Measurements from ENCODE around the gene SLC29A4. TPM values are rescaled to one million over a fixed set of nuclear protein-coding genes. Genes with fewer than 3 reads are reported as not detected.
"Not testable (repeated sequence)": the region's sequence is repeated elsewhere in the genome, so short reads cannot be mapped to it uniquely, and the experiment has no call there.

SLC29A4 gene
- total and polyA plus RNA-seq, 2 of the 4 experiments (the other 2 are of a cell fraction): 2.3 to 7.6 TPM

GRCh38 chr7:5273831-5274405 lies 8.8 kb upstream of the SLC29A4 start:
- H3K36me3 ChIP-seq (ENCODE audit: control insufficient read depth, insufficient read depth, low read length); H2BK15ac ChIP-seq (ENCODE audit: low read depth, low read length); POLR2A ChIA-PET (ENCODE audit: unreplicated experiment); H2AFZ ChIP-seq (replicated peaks; ENCODE audit: low read length, poor library complexity); H3K4me1 ChIP-seq (ENCODE audit: control insufficient read depth, insufficient read depth, low read length); H3K4me3 ChIP-seq (ENCODE audit: insufficient read depth, low read depth, low read length); H4K5ac ChIP-seq (ENCODE audit: low read depth, low read length); H3K56ac ChIP-seq (ENCODE audit: extremely low read depth, insufficient read depth, low read length); H2AK9ac ChIP-seq (replicated peaks; ENCODE audit: low read depth, low read length, poor library complexity); in situ Hi-C loops (cut with MboI; ENCODE audit: low sequenced_read_pairs); DNase-seq; H4K91ac ChIP-seq (ENCODE audit: insufficient read depth, low read depth, low read length); CTCF ChIA-PET; H3K27ac ChIP-seq (ENCODE audit: insufficient read depth, low read length); intact Hi-C loops (cut with micrococcal nuclease); H4K20me1 ChIP-seq (ENCODE audit: insufficient read depth, low read length); H2AK5ac ChIP-seq (ENCODE audit: low read depth, low read length); H3K9ac ChIP-seq (ENCODE audit: low read depth, low read length); H3K79me1 ChIP-seq (ENCODE audit: low read depth in 1 of 2, low read length in 2 of 2); H3K9me1 ChIP-seq (ENCODE audit: insufficient read depth, low read length); H3K23ac ChIP-seq (ENCODE audit: low read depth, low read length); H3K4me2 ChIP-seq (ENCODE audit: low read depth, low read length); H4K8ac ChIP-seq (ENCODE audit: low read depth in 2 of 2, low read length in 2 of 2); H3K14ac ChIP-seq (replicated peaks; ENCODE audit: low read depth, low read length); H2BK20ac ChIP-seq (ENCODE audit: low read depth, low read length); H3K18ac ChIP-seq (ENCODE audit: low read depth, low read length); H3K9me3 ChIP-seq (ENCODE audit: control insufficient read depth, insufficient read depth, low read length); H2BK120ac ChIP-seq (ENCODE audit: low read depth, low read length); H3K4ac ChIP-seq (ENCODE audit: low read depth, low read length); BruUV-seq (replicated peaks); H2BK5ac ChIP-seq (ENCODE audit: low read depth, low read length, poor library complexity, severe bottlenecking); dilution Hi-C loops (cut with HindIII; ENCODE audit: low sequenced_read_pairs, unreplicated experiment); ATAC-seq (ENCODE audit: low read depth): not testable (repeated sequence)
- WGBS, 2 experiments (ENCODE audit: extremely low coverage in 2 of 2, insufficient read length in 1 of 2): 20% methylated on average over 1 of the region's 18 CpGs; no CpG with 5 or more reads in 1 of the 2 experiments
- peaks cover 21% of the 10 kb centered on the region for H3K27me3 ChIP-seq (ENCODE audit: control insufficient read depth, insufficient read depth, low read length)
